Peyer's patch (tissue), 4 donors: ENCODE data around the gene SOX6.

Source experiments
- POLR2A ChIP-seq, 2 donors: fragments of 450-650 bp; IDR thresholded peaks; one replicate each; pipeline ENCODE4 v1.5.1; 2017; ENCODE audit warnings: antibody characterized with exemption in 2 of 2, mild to moderate bottlenecking in 2 of 2, moderate library complexity in 2 of 2
- TF ChIP-seq, protein P1 (sequence below), 6 experiments: fragments of 450-650 bp in 4 of 6; fragments of 200-600 bp in 2 of 6; sonication (generic) in 1 of 6; IDR thresholded peaks; one replicate each; pipeline ENCODE4 v1.5.1; 2017 to 2019; ENCODE audit warnings: antibody characterized with exemption in 6 of 6, mild to moderate bottlenecking in 3 of 6, moderate library complexity in 1 of 6

DNA sequence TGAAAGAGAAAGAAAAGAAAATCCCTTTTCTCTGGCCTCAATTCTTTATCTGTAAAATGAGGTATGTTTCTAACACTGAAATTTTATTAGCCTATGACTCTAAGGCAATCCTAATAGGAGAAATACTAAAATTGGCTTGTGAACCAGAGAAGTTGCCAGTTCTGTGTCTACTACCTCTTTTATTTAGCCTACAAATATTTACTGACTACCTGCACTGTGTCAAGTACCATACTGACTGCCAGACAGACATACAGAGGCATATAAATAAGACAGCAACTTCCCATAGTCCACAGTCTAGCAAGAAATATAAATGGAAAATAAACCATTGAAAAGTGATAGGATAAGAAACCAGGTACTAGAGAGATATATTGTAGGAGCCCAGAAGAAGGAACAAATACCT is 2.4 kb upstream of the SOX6 start:
- TF ChIP-seq, protein P1, sequence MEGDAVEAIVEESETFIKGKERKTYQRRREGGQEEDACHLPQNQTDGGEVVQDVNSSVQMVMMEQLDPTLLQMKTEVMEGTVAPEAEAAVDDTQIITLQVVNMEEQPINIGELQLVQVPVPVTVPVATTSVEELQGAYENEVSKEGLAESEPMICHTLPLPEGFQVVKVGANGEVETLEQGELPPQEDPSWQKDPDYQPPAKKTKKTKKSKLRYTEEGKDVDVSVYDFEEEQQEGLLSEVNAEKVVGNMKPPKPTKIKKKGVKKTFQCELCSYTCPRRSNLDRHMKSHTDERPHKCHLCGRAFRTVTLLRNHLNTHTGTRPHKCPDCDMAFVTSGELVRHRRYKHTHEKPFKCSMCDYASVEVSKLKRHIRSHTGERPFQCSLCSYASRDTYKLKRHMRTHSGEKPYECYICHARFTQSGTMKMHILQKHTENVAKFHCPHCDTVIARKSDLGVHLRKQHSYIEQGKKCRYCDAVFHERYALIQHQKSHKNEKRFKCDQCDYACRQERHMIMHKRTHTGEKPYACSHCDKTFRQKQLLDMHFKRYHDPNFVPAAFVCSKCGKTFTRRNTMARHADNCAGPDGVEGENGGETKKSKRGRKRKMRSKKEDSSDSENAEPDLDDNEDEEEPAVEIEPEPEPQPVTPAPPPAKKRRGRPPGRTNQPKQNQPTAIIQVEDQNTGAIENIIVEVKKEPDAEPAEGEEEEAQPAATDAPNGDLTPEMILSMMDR (IDR thresholded peaks at IDR 0.05) = no peak
- no peak for TF ChIP-seq POLR2A (IDR thresholded peaks at IDR 0.05)
